ENCODE data around the gene RYR2.
A peak's percentile ranks its signal among the peaks of the same experiment; 100 is the strongest.

RYR2 gene

DNA sequence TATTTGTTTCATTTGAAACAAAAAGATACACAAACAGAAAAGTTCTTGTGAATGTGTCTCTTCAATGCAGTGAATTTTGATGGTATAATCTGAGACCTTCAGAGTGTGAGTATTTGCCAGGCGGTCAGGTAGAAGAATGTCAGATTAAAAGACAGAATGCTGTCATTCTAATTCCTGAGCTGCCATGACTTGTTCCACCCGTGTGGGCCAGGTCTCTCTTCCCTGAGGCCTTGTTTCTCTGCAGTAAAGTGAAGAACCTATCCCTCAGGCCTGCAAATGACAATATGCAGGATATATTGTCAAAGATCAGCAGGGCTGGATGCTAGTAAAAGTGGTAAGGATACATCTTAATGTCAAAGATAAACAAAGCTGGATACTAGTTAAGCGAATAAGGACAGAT, 737.4 kb downstream of the RYR2 start:
- H3K4me2 ChIP-seq (ENCODE audit: low read length) = no peak overlapping the region
- H3K79me1 ChIP-seq (ENCODE audit: low read length) = no peaks in the 10 kb centered on the region
- H3K18ac ChIP-seq (ENCODE audit: low read length) = no peak overlapping the region
- WGBS (ENCODE audit: extremely low coverage, insufficient coverage, insufficient read length) = no CpG with 5 or more reads among the region's 3 CpGs
- H3K4me1 ChIP-seq (ENCODE audit: control insufficient read depth in 1 of 2, insufficient read depth in 2 of 2, low read length in 2 of 2) = no peaks in the 10 kb centered on the region
- H2AK5ac ChIP-seq (ENCODE audit: low read length) = no peak overlapping the region
- H3K23ac ChIP-seq (ENCODE audit: low read length) = no peak overlapping the region
- no peak overlapping the region for H4K12ac ChIP-seq (ENCODE audit: low read depth, low read length)
- H3K27me3 ChIP-seq (ENCODE audit: insufficient read depth, low read length) = no peaks in the 10 kb centered on the region
- no peak overlapping the region for H3K14ac ChIP-seq (ENCODE audit: low read length)
- no peak overlapping the region for H3K9ac ChIP-seq (ENCODE audit: low read length)
- H2BK120ac ChIP-seq (ENCODE audit: insufficient read depth, low read length, poor library complexity) = no peak overlapping the region
- H3K4ac ChIP-seq (ENCODE audit: low read depth, low read length) = no peak overlapping the region
- no peak overlapping the region for H2AFZ ChIP-seq (ENCODE audit: insufficient read depth, low read length, poor library complexity)
- H3K9me3 ChIP-seq (ENCODE audit: insufficient read depth, low read depth, low read length) = no peaks in the 10 kb centered on the region
- no peak overlapping the region for H3K4me3 ChIP-seq (ENCODE audit: low read depth, low read length)
- peaks cover 4 to 7% of the 10 kb centered on the region in 2 experiments for H3K36me3 ChIP-seq (ENCODE audit: control insufficient read depth in 1 of 2, insufficient read depth in 2 of 2, low read length in 2 of 2)
- peak; percentile 57 to 83 for DNase-seq
- H4K8ac ChIP-seq (ENCODE audit: low read depth, low read length) = no peak overlapping the region
- no peaks in the 10 kb centered on the region for H3K79me2 ChIP-seq (ENCODE audit: control insufficient read depth, insufficient read depth, low read length, poor library complexity)
- H2BK5ac ChIP-seq (ENCODE audit: low read depth, low read length, poor library complexity) = no peak overlapping the region
- no peak overlapping the region for H2BK12ac ChIP-seq (ENCODE audit: low read length)
- peak overlapping the region; percentile 48 for H3K27ac ChIP-seq (ENCODE audit: low read depth, low read length)
- no peak overlapping the region for H4K91ac ChIP-seq (ENCODE audit: low read depth, low read length)

DNA sequence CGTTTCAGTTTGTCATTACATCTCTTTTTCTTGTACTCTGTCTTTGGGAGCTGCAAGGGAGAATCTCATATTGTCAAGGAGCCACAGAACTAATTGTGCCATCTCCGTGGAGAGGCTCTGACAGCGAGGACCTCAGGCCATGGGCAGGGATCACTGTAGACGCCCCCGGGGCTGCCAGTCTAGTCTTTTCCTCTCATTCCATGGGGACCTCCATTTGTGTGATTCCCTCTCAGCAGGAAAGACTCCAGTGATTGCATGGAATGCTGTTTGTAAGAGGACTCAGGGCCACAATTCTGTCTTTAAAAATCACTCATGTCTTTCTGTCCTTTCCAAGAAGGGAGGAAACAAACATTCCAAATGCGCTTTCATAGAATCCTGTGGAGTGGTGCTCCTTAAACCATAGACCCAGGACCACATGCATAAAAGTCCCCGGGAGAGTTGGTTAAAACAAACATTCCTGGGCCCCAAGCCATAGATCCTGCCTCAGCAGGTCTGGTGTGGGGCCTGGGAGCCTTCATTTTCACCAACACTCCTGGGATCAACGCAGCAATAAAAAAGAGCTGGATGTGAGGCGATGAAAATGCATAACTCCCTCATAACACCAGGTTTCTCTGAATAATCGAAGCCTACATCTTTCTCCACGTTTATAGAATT, 744.2 kb downstream of the RYR2 start:
- H4K8ac ChIP-seq (ENCODE audit: low read depth, low read length) = peak overlapping the region; percentile 54
- H3K14ac ChIP-seq (ENCODE audit: low read length) = no peak overlapping the region
- H3K18ac ChIP-seq (ENCODE audit: low read length) = no peak overlapping the region
- no peak overlapping the region for H3K4me2 ChIP-seq (ENCODE audit: low read length)
- H3K4me3 ChIP-seq (ENCODE audit: low read depth, low read length) = no peak overlapping the region
- no peak overlapping the region for H3K9ac ChIP-seq (ENCODE audit: low read length)
- H4K12ac ChIP-seq (ENCODE audit: low read depth, low read length) = no peak overlapping the region
- no peaks in the 10 kb centered on the region for H3K9me3 ChIP-seq (ENCODE audit: insufficient read depth, low read depth, low read length)
- H2BK12ac ChIP-seq (ENCODE audit: low read length) = no peak overlapping the region
- no peak overlapping the region for H3K23ac ChIP-seq (ENCODE audit: low read length)
- H3K27me3 ChIP-seq (ENCODE audit: insufficient read depth, low read length) = no peaks in the 10 kb centered on the region
- no peak overlapping the region for H3K4ac ChIP-seq (ENCODE audit: low read depth, low read length)
- no peak overlapping the region for H2BK5ac ChIP-seq (ENCODE audit: low read depth, low read length, poor library complexity)
- H3K79me1 ChIP-seq (ENCODE audit: low read length) = no peaks in the 10 kb centered on the region
- no peak for DNase-seq
- peak overlapping the region; percentile 54 for H2AFZ ChIP-seq (ENCODE audit: insufficient read depth, low read length, poor library complexity)
- H4K91ac ChIP-seq (ENCODE audit: low read depth, low read length) = no peak overlapping the region
- H2AK5ac ChIP-seq (ENCODE audit: low read length) = no peak overlapping the region
- WGBS (ENCODE audit: extremely low coverage, insufficient coverage, insufficient read length) = no CpG with 5 or more reads among the region's 11 CpGs
- peak overlapping the region; percentile 17 for H3K27ac ChIP-seq (ENCODE audit: low read depth, low read length)
- H2BK120ac ChIP-seq (ENCODE audit: insufficient read depth, low read length, poor library complexity) = no peak overlapping the region
- peaks cover 0 to 3% of the 10 kb centered on the region in 2 experiments for H3K4me1 ChIP-seq (ENCODE audit: control insufficient read depth in 1 of 2, insufficient read depth in 2 of 2, low read length in 2 of 2)
- no peaks in the 10 kb centered on the region for H3K79me2 ChIP-seq (ENCODE audit: control insufficient read depth, insufficient read depth, low read length, poor library complexity)
- H3K36me3 ChIP-seq (ENCODE audit: control insufficient read depth in 1 of 2, insufficient read depth in 2 of 2, low read length in 2 of 2) = peaks cover 5 to 7% of the 10 kb centered on the region in 2 experiments

DNA sequence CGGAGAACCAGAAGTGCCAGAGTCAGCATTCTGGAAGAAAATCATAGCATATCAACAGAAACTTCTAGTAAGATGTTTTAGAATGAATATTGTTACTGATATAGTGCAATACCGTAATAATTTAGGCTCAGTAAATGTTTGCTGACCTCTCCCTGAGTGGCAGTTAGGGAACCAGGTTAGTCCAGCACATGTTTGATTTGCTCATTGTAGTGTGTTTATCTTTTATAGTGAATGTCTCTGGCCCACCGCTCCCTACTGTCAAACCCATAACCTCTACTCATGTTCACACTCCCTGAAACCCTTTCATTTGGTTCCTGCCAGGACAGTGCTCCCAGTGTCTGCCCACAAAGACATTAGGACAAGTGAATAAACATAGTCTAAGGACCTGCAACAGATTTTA, 746.1 kb downstream of the RYR2 start:
- H4K12ac ChIP-seq (ENCODE audit: low read depth, low read length) = no peak overlapping the region
- WGBS (ENCODE audit: extremely low coverage, insufficient coverage, insufficient read length) = no CpG with 5 or more reads among the region's 3 CpGs
- no peaks in the 10 kb centered on the region for H3K27me3 ChIP-seq (ENCODE audit: insufficient read depth, low read length)
- DNase-seq = no peak
- H3K9me3 ChIP-seq (ENCODE audit: insufficient read depth, low read depth, low read length) = no peaks in the 10 kb centered on the region
- H3K14ac ChIP-seq (ENCODE audit: low read length) = no peak overlapping the region
- H3K4me1 ChIP-seq (ENCODE audit: control insufficient read depth in 1 of 2, insufficient read depth in 2 of 2, low read length in 2 of 2) = peaks cover 0 to 3% of the 10 kb centered on the region in 2 experiments
- H3K4ac ChIP-seq (ENCODE audit: low read depth, low read length) = no peak overlapping the region
- H3K79me1 ChIP-seq (ENCODE audit: low read length) = no peaks in the 10 kb centered on the region
- no peak overlapping the region for H3K23ac ChIP-seq (ENCODE audit: low read length)
- H2BK5ac ChIP-seq (ENCODE audit: low read depth, low read length, poor library complexity) = no peak overlapping the region
- no peaks in the 10 kb centered on the region for H3K79me2 ChIP-seq (ENCODE audit: control insufficient read depth, insufficient read depth, low read length, poor library complexity)
- no peak overlapping the region for H3K4me3 ChIP-seq (ENCODE audit: low read depth, low read length)
- no peak overlapping the region for H4K91ac ChIP-seq (ENCODE audit: low read depth, low read length)
- no peak overlapping the region for H2BK12ac ChIP-seq (ENCODE audit: low read length)
- no peak overlapping the region for H2AFZ ChIP-seq (ENCODE audit: insufficient read depth, low read length, poor library complexity)
- H4K8ac ChIP-seq (ENCODE audit: low read depth, low read length) = no peak overlapping the region
- H3K36me3 ChIP-seq (ENCODE audit: control insufficient read depth in 1 of 2, insufficient read depth in 2 of 2, low read length in 2 of 2) = peaks cover 5 to 7% of the 10 kb centered on the region in 2 experiments
- no peak overlapping the region for H3K27ac ChIP-seq (ENCODE audit: low read depth, low read length)
- no peak overlapping the region for H3K9ac ChIP-seq (ENCODE audit: low read length)
- no peak overlapping the region for H3K4me2 ChIP-seq (ENCODE audit: low read length)
- H2AK5ac ChIP-seq (ENCODE audit: low read length) = no peak overlapping the region
- H3K18ac ChIP-seq (ENCODE audit: low read length) = no peak overlapping the region
- H2BK120ac ChIP-seq (ENCODE audit: insufficient read depth, low read length, poor library complexity) = no peak overlapping the region

GRCh38 chr1:237789619-237790018, 747.6 kb downstream of the RYR2 start:
- no peak overlapping the region for H3K18ac ChIP-seq (ENCODE audit: low read length)
- WGBS (ENCODE audit: extremely low coverage, insufficient coverage, insufficient read length) = no CpG with 5 or more reads among the region's 5 CpGs
- no peaks in the 10 kb centered on the region for H3K9me3 ChIP-seq (ENCODE audit: insufficient read depth, low read depth, low read length)
- H2BK120ac ChIP-seq (ENCODE audit: insufficient read depth, low read length, poor library complexity) = no peak overlapping the region
- H3K4me3 ChIP-seq (ENCODE audit: low read depth, low read length) = no peak overlapping the region
- H3K9ac ChIP-seq (ENCODE audit: low read length) = no peak overlapping the region
- H4K91ac ChIP-seq (ENCODE audit: low read depth, low read length) = no peak overlapping the region
- no peaks in the 10 kb centered on the region for H3K27me3 ChIP-seq (ENCODE audit: insufficient read depth, low read length)
- H3K27ac ChIP-seq (ENCODE audit: low read depth, low read length) = no peak overlapping the region
- H3K36me3 ChIP-seq (ENCODE audit: control insufficient read depth in 1 of 2, insufficient read depth in 2 of 2, low read length in 2 of 2) = peaks cover 0 to 1% of the 10 kb centered on the region in 2 experiments
- no peak overlapping the region for H4K12ac ChIP-seq (ENCODE audit: low read depth, low read length)
- no peak for DNase-seq
- peaks cover 0 to 3% of the 10 kb centered on the region in 2 experiments for H3K4me1 ChIP-seq (ENCODE audit: control insufficient read depth in 1 of 2, insufficient read depth in 2 of 2, low read length in 2 of 2)
- H2AFZ ChIP-seq (ENCODE audit: insufficient read depth, low read length, poor library complexity) = no peak overlapping the region
- no peaks in the 10 kb centered on the region for H3K79me2 ChIP-seq (ENCODE audit: control insufficient read depth, insufficient read depth, low read length, poor library complexity)
- H3K14ac ChIP-seq (ENCODE audit: low read length) = no peak overlapping the region
- H2BK5ac ChIP-seq (ENCODE audit: low read depth, low read length, poor library complexity) = no peak overlapping the region
- H3K23ac ChIP-seq (ENCODE audit: low read length) = peak overlapping the region; percentile 24
- no peak overlapping the region for H3K4me2 ChIP-seq (ENCODE audit: low read length)
- H3K79me1 ChIP-seq (ENCODE audit: low read length) = no peaks in the 10 kb centered on the region
- no peak overlapping the region for H2BK12ac ChIP-seq (ENCODE audit: low read length)
- no peak overlapping the region for H2AK5ac ChIP-seq (ENCODE audit: low read length)
- no peak overlapping the region for H3K4ac ChIP-seq (ENCODE audit: low read depth, low read length)
- H4K8ac ChIP-seq (ENCODE audit: low read depth, low read length) = no peak overlapping the region
